ENCODE measurements around the gene ZDHHC13. TPM values are rescaled to one million over a fixed set of nuclear protein-coding genes. Genes with fewer than 3 reads are reported as not detected.

Gene ZDHHC13
- total and polyA plus RNA-seq, 10 of the 15 experiments (the other 5 are each of a cell fraction or from before 2014, with no cell fraction given) = 8.5 to 34.2 (median 20.4) TPM

GRCh38 chr11:19176629-19177186 is 59.7 kb downstream of the ZDHHC13 start:
- H3K79me2 ChIP-seq (ENCODE audit: control insufficient read depth, insufficient read depth, low read length) = no peaks in the 10 kb centered on the region
- no peak for TF ChIP-seq CTCF (IDR thresholded peaks at IDR 0.05 in 2 of 3, conservative IDR thresholded peaks at IDR 0.05 in 1 of 3; ENCODE audit: control insufficient read depth in 2 of 3, extremely low read depth in 1 of 3, insufficient read depth in 1 of 3, low read depth in 3 of 3, low read length in 3 of 3)
- TF ChIP-seq, protein P1, sequence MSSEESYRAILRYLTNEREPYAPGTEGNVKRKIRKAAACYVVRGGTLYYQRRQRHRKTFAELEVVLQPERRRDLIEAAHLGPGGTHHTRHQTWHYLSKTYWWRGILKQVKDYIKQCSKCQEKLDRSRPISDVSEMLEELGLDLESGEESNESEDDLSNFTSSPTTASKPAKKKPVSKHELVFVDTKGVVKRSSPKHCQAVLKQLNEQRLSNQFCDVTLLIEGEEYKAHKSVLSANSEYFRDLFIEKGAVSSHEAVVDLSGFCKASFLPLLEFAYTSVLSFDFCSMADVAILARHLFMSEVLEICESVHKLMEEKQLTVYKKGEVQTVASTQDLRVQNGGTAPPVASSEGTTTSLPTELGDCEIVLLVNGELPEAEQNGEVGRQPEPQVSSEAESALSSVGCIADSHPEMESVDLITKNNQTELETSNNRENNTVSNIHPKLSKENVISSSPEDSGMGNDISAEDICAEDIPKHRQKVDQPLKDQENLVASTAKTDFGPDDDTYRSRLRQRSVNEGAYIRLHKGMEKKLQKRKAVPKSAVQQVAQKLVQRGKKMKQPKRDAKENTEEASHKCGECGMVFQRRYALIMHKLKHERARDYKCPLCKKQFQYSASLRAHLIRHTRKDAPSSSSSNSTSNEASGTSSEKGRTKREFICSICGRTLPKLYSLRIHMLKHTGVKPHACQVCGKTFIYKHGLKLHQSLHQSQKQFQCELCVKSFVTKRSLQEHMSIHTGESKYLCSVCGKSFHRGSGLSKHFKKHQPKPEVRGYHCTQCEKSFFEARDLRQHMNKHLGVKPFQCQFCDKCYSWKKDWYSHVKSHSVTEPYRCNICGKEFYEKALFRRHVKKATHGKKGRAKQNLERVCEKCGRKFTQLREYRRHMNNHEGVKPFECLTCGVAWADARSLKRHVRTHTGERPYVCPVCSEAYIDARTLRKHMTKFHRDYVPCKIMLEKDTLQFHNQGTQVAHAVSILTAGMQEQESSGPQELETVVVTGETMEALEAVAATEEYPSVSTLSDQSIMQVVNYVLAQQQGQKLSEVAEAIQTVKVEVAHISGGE (CRISPR knock-in tag; IDR thresholded peaks at IDR 0.05) = no peak
- peak; percentile 68; the same call in 1 of the 2 replicates for TF ChIP-seq RAD51 (IDR thresholded peaks at IDR 0.05)
- WGBS (ENCODE audit: insufficient coverage, insufficient replicate concordance, low lambda C conversion rate, missing lambda C conversion rate) = 53% methylated on average over 2 of the region's 2 CpGs
- BruUV-seq (replicated peaks) = no TSS peak
- CTCF ChIA-PET = no interaction called here
- POLR2A ChIA-PET = no interaction called here
- H3K4me3 ChIP-seq = no peak overlapping the region
- H3K9ac ChIP-seq (ENCODE audit: control insufficient read depth, insufficient read depth, low read length) = no peak overlapping the region
- in situ Hi-C loops (cut with MboI) (no loop called here), intact Hi-C loops (cut with micrococcal nuclease; ENCODE audit: unreplicated experiment) (no loop called here)
- RAD21 ChIA-PET (ENCODE audit: unreplicated experiment) = no interaction called here
- no peak overlapping the region for H2AFZ ChIP-seq (ENCODE audit: control insufficient read depth, low read depth, low read length)
- SMC1A ChIA-PET (ENCODE audit: uncharacterized antibody, unreplicated experiment) = interaction anchor here (1.0 kb wide), 1 partner anchor 68 kb away, joined by 3 read pairs; no protein-coding TSS in a partner anchor
- ATAC-seq = peak; percentile 37
- no peaks in the 10 kb centered on the region for H3K27me3 ChIP-seq (replicated peaks in 1 of 2; ENCODE audit: control insufficient read depth in 2 of 2, insufficient read depth in 2 of 2, low read length in 1 of 2)
- H3K36me3 ChIP-seq (ENCODE audit: control insufficient read depth in 2 of 2, insufficient read depth in 2 of 2, low read length in 1 of 2) = peaks cover 4 to 29% of the 10 kb centered on the region in 2 experiments
- no peak overlapping the region for H3K27ac ChIP-seq (ENCODE audit: control insufficient read depth, insufficient read depth)
- no peaks in the 10 kb centered on the region for H4K20me1 ChIP-seq (ENCODE audit: control insufficient read depth, insufficient read depth)
- DNase-seq (ENCODE audit: low read depth, low spot score) = no peak
- H3K4me2 ChIP-seq (ENCODE audit: control insufficient read depth, insufficient read depth) = no peak overlapping the region
- FAIRE-seq = no peak
- H3K9me3 ChIP-seq (replicated peaks; ENCODE audit: control insufficient read depth, insufficient read depth, low read length) = no peaks in the 10 kb centered on the region
- H3K4me1 ChIP-seq (ENCODE audit: control insufficient read depth, insufficient read depth, low read length) = peaks cover 8% of the 10 kb centered on the region; the same call in 1 of the 2 replicates
